ENCODE measurements around the gene HOXD13.

The HOXD13 gene

GRCh38 chr2:176115883-176116813 is 23.6 kb downstream of the HOXD13 start, which contains the start of gene HOXD10:
Gene HOXD10 (plus strand): TSS chr2:176116778. CDS start chr2:176116834, 56 bp downstream.
- Mint-ChIP-seq H3K4me1 (peaks cover 33% of the 10 kb centered on the region), H3K36me3 (ENCODE audit: low read depth) (peaks cover 65% of the 10 kb centered on the region), H3K4me3 (peak within 1 kb of the TSS; percentile 78 to 87 (median 87)), H3K27ac (peak within 1 kb of the TSS; percentile 73 to 99 (median 90)), H3K9me3 (no peaks in the 10 kb centered on the region), H3K27me3 (ENCODE audit: low read depth) (peaks cover 98% of the 10 kb centered on the region)
- peak; percentile 55 to 66 (median 58) for TF ChIP-seq CTCF (IDR thresholded peaks at IDR 0.05; ENCODE audit: unreplicated experiment in 3 of 3)

GRCh38 chr2:176117162-176117822 is 24.8 kb downstream of the HOXD13 start:
- H3K36me3 Mint-ChIP-seq (ENCODE audit: low read depth): peaks cover 58% of the 10 kb centered on the region
- TF ChIP-seq CTCF (IDR thresholded peaks at IDR 0.05; ENCODE audit: unreplicated experiment in 3 of 3): no peak
- no peaks in the 10 kb centered on the region for H3K9me3 Mint-ChIP-seq
- peaks cover 92% of the 10 kb centered on the region for H3K27me3 Mint-ChIP-seq (ENCODE audit: low read depth)
- peak overlapping the region; percentile 78 to 87 (median 87) for H3K4me3 Mint-ChIP-seq
- H3K4me1 Mint-ChIP-seq: peaks cover 29% of the 10 kb centered on the region
- H3K27ac Mint-ChIP-seq: peak overlapping the region; percentile 62 to 99 (median 90)

GRCh38 chr2:176117823-176118371 is 25.4 kb downstream of the HOXD13 start:
- Mint-ChIP-seq H3K4me1 (peaks cover 29% of the 10 kb centered on the region), H3K36me3 (ENCODE audit: low read depth) (peaks cover 54% of the 10 kb centered on the region), H3K27me3 (ENCODE audit: low read depth) (peaks cover 86% of the 10 kb centered on the region), H3K4me3 (peak overlapping the region; percentile 62 to 78 (median 76)), H3K9me3 (no peaks in the 10 kb centered on the region), H3K27ac (peak overlapping the region; percentile 62 to 99 (median 89))
- TF ChIP-seq CTCF (IDR thresholded peaks at IDR 0.05; ENCODE audit: unreplicated experiment in 3 of 3): no peak

- H3K27me3 Mint-ChIP-seq (ENCODE audit: low read depth): peaks cover 84% of the 10 kb centered on the region
- TF ChIP-seq CTCF (IDR thresholded peaks at IDR 0.05; ENCODE audit: unreplicated experiment in 3 of 3): peak; percentile 46 to 73 (median 59)
- H3K27ac Mint-ChIP-seq: peak overlapping the region; percentile 62 to 99 (median 89)
- peaks cover 52% of the 10 kb centered on the region for H3K36me3 Mint-ChIP-seq (ENCODE audit: low read depth)
- peaks cover 32% of the 10 kb centered on the region for H3K4me1 Mint-ChIP-seq
- no peaks in the 10 kb centered on the region for H3K9me3 Mint-ChIP-seq
- peak overlapping the region; percentile 72 to 78 (median 76) for H3K4me3 Mint-ChIP-seq
Measured at GRCh38 chr2:176118601-176119339, 26.2 kb downstream of the HOXD13 start.

GRCh38 chr2:176120364-176121189 is 28.1 kb downstream of the HOXD13 start:
- Mint-ChIP-seq H3K27me3 (ENCODE audit: low read depth) (peaks cover 82% of the 10 kb centered on the region), H3K36me3 (ENCODE audit: low read depth) (peaks cover 63% of the 10 kb centered on the region), H3K9me3 (no peaks in the 10 kb centered on the region), H3K27ac (peak overlapping the region; percentile 99), H3K4me3 (peak overlapping the region; percentile 76 to 91 (median 78)), H3K4me1 (peaks cover 44% of the 10 kb centered on the region)
- peak in 2 of 3 experiments; percentile 19 to 25 for TF ChIP-seq CTCF (IDR thresholded peaks at IDR 0.05; ENCODE audit: unreplicated experiment in 3 of 3)

Data from nephron (organoid).